ENCODE data around the gene AFG1L.

GRCh38 chr6:108275976-108276375 lies 18.9 kb upstream of the AFG1L start:
- TF ChIP-seq CTCF (IDR thresholded peaks at IDR 0.05) (no peak), POLR2AphosphoS5 (IDR thresholded peaks at IDR 0.05) (no peak), POLR2A (IDR thresholded peaks at IDR 0.05) (no peak)

All from stomach (tissue), 4 donors.